Thoracic aorta (tissue), 2 donors: Measurements from ENCODE around the gene TIMP4. TPM values are rescaled to one million over a fixed set of nuclear protein-coding genes. Genes with fewer than 3 reads are reported as not detected.

Experiments
- ATAC-seq: fragments of 150-250 bp; one replicate; pipeline ENCODE4 v1.8.0; 2017; ENCODE audit warnings: low read depth; ENCODE audit not compliant: insufficient number of reproducible peaks, low FRiP score
- DNase-seq: peaks from one replicate; pipeline ENCODE4 v3.0.0-alpha.2; 2020; ENCODE audit warnings: low spot score
- H3K27ac ChIP-seq, 2 donors: fragments of 200-600 bp; sonication (generic); 1 replicate in 1 of 2; 2 replicates in 1 of 2; pipeline ENCODE4 v1.5.1; 2016; ENCODE audit warnings: mild to moderate bottlenecking in 2 of 2, moderate library complexity in 2 of 2
- H3K27me3 ChIP-seq: fragments of 200-600 bp; sonication (generic); replicated peaks from 2 replicates; pipeline ENCODE4 v1.6.0; 2016; ENCODE audit warnings: mild to moderate bottlenecking; ENCODE audit not compliant: insufficient read depth
- H3K36me3 ChIP-seq: fragments of 200-600 bp; sonication (generic); one replicate; pipeline ENCODE4 v1.5.1; 2016
- H3K4me1 ChIP-seq, 2 donors: fragments of 200-600 bp; sonication (generic); 1 replicate in 1 of 2; 2 replicates in 1 of 2; pipeline versions ENCODE4 v1.5.1 to v1.6.0; 2016; ENCODE audit warnings: low read depth in 2 of 2, mild to moderate bottlenecking in 1 of 2; ENCODE audit not compliant: control insufficient read depth in 1 of 2
- H3K4me3 ChIP-seq: fragments of 200-600 bp; sonication (generic); 2 replicates; pipeline ENCODE4 v1.5.1; 2016; ENCODE audit warnings: mild to moderate bottlenecking
- H3K9me3 ChIP-seq: fragments of 200-600 bp; sonication (generic); 2 replicates; pipeline ENCODE4 v1.5.1; 2016
- total RNA-seq, 2 donors: library from RNA; depleted of rRNA; stranded (reverse); fragments of >200 nt; gene quantifications; one replicate each; pipeline versions ENCODE4 v1.1.0 to v1.2.3, GENCODE V29; 2016
- TF ChIP-seq, protein P1 (sequence below): fragments of 200-600 bp; sonication (generic); IDR thresholded peaks from one replicate; pipeline ENCODE4 v1.5.1; 2019; ENCODE audit warnings: antibody characterized with exemption

TIMP4 gene
- total RNA-seq, 2 donors from 2014 or later, result 56.7 to 73.9 TPM

DNA sequence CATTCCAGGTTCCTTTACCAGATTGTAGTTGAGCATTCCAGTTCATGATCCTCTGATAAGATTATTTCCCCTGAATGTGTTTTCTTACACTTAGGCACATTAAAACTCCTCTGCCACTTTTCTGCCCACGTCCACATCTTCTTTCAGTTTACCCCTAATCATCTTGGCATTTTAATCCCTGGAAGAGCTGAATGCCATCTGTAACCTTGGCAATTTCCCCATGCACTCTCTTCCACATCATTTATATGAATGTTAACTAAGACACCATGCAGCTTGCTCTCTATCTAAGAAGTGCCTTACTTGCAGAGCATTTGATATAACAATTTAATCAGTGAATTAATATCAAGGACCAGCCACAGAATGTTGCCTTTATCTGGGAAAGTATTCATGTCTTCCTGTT is 25.8 kb downstream of the TIMP4 start:
- no peak for DNase-seq
- no peak overlapping the region for H3K4me3 ChIP-seq
- ATAC-seq, result no peak
- TF ChIP-seq, protein P1, sequence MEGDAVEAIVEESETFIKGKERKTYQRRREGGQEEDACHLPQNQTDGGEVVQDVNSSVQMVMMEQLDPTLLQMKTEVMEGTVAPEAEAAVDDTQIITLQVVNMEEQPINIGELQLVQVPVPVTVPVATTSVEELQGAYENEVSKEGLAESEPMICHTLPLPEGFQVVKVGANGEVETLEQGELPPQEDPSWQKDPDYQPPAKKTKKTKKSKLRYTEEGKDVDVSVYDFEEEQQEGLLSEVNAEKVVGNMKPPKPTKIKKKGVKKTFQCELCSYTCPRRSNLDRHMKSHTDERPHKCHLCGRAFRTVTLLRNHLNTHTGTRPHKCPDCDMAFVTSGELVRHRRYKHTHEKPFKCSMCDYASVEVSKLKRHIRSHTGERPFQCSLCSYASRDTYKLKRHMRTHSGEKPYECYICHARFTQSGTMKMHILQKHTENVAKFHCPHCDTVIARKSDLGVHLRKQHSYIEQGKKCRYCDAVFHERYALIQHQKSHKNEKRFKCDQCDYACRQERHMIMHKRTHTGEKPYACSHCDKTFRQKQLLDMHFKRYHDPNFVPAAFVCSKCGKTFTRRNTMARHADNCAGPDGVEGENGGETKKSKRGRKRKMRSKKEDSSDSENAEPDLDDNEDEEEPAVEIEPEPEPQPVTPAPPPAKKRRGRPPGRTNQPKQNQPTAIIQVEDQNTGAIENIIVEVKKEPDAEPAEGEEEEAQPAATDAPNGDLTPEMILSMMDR, result no peak
- H3K36me3 ChIP-seq, result no peaks in the 10 kb centered on the region
- no peaks in the 10 kb centered on the region for H3K9me3 ChIP-seq
- peaks cover 0 to under 1% of the 10 kb centered on the region in 2 donors for H3K4me1 ChIP-seq
- no peak overlapping the region for H3K27ac ChIP-seq
- H3K27me3 ChIP-seq, result no peaks in the 10 kb centered on the region

DNA sequence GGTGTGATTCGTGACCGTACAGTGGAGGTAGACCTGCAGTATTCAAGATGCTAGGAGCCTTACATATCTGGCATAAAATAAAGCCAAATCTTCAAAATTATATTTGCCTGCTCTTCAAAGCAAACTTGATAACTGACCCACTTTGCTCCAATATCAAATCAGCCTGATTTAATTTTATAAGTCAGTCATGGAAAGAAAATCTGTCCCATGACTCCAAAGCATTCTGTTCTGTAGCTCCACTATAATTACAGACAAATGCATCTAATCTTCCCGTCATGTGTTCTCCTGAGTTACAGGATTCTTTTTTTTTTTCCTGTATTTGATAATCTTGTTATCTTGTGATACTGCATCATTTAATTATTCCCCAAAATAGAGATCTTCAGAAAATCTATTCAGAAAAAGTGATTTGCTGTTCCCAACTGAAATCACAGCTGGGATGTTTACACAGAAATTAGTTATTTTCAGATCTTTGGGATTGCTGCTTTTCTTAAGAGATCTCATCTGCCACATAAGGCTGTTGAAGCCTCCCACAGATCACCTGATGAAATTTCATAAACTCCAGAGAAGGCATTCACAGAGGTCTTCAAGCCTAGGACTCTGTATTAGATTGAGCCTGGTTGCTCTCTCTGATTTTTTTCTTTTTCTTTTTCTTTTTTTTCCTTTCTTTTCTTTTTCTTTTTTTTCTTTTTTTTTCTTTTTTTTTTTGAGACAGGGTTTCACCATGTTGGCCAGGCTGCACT is 27.2 kb downstream of the TIMP4 start:
- H3K9me3 ChIP-seq, result no peaks in the 10 kb centered on the region
- H3K4me3 ChIP-seq, result no peak overlapping the region
- no peaks in the 10 kb centered on the region for H3K27me3 ChIP-seq
- no peak overlapping the region for H3K27ac ChIP-seq
- TF ChIP-seq, protein P1, result no peak
- DNase-seq (no peak), ATAC-seq (no peak)
- H3K4me1 ChIP-seq, result no peaks in the 10 kb centered on the region
- H3K36me3 ChIP-seq, result no peaks in the 10 kb centered on the region

DNA sequence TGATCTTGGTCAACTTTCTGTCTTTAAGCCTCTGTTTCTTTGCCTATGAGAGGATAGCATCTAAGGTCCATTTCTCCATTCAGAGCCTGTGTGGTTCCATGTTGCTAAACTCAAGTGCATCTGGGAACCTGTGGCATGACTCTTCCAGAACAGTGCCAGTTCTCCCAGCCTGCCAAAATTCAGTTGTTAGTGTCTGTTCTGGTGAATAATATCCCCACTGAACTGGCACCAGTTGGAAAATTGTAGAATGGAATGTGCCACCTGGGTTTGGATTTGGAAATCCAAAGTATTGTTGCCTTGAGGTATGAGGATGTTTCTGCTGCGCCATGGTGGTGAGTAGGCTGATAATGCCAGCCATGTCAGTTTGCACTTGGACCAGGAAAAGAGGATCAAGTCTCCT is 31.3 kb downstream of the TIMP4 start:
- no peaks in the 10 kb centered on the region for H3K27me3 ChIP-seq
- ATAC-seq, result no peak
- TF ChIP-seq, protein P1, result no peak
- DNase-seq, result no peak
- no peak overlapping the region for H3K27ac ChIP-seq
- no peaks in the 10 kb centered on the region for H3K4me1 ChIP-seq
- H3K9me3 ChIP-seq, result no peaks in the 10 kb centered on the region
- H3K36me3 ChIP-seq, result no peaks in the 10 kb centered on the region
- H3K4me3 ChIP-seq, result no peak overlapping the region

DNA sequence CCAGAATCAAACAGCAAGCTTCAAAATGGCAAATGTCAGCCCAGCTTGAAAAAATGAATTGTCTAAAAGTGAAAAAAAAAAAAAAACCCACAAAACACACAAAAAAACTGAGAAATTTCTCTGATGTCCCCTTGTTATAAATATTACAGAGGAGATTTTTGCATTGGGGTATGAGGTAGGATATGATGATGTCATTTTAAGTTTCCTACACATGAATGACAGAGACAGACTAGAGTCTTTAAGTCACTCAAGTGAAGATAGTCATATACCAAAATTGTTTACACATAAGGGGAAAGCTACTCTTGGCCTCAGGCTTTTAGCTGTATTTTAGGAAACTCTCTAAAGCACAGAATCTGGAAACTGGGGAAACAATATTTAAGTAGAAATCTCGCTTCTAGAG is 32.9 kb downstream of the TIMP4 start:
- H3K4me3 ChIP-seq, result no peak overlapping the region
- DNase-seq (no peak), ATAC-seq (no peak)
- no peaks in the 10 kb centered on the region for H3K27me3 ChIP-seq
- TF ChIP-seq, protein P1, result no peak
- H3K4me1 ChIP-seq, result no peaks in the 10 kb centered on the region
- H3K27ac ChIP-seq, result no peak overlapping the region
- no peaks in the 10 kb centered on the region for H3K9me3 ChIP-seq
- no peaks in the 10 kb centered on the region for H3K36me3 ChIP-seq

DNA sequence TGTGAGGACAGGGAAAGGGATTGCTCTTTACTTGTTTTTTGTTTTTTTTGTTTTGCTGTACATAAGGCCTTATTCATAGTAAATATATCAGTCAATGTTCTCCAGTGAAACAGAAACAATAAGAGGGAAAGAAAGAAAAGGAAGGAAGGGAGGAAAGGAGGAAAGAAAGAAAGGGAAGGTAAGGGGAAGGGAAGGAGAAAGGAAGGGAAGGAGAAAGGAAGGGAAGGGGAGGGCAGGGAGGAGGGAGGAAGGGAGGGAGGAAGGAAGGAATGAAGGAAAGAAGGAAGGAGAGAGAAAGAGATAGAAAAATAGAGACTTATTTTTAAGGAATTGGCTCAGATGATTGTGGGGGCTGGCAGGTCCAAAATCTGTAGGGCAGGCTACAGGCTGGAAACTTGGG is 37.2 kb downstream of the TIMP4 start:
- Histone ChIP-seq H3K4me1 (no peaks in the 10 kb centered on the region), H3K4me3 (no peak overlapping the region), H3K27me3 (no peaks in the 10 kb centered on the region), H3K36me3 (no peaks in the 10 kb centered on the region), H3K27ac (no peak overlapping the region), H3K9me3 (no peaks in the 10 kb centered on the region)
- DNase-seq (no peak), ATAC-seq (no peak)
- TF ChIP-seq, protein P1, result no peak
